GM21528 (cell line): ENCODE data around the gene SYNE2.
"Not testable (repeated sequence)": the region's sequence is repeated elsewhere in the genome, so short reads cannot be mapped to it uniquely, and the experiment has no call there.

Source experiments
- ATAC-seq: cut with Tn5 transposase; IDR thresholded peaks from one replicate; pipeline ENCODE4 v1.9.1; 2021; ENCODE audit warnings: mild to moderate bottlenecking, moderate library complexity; ENCODE audit not compliant: unreplicated experiment, low FRiP score

Gene SYNE2

DNA sequence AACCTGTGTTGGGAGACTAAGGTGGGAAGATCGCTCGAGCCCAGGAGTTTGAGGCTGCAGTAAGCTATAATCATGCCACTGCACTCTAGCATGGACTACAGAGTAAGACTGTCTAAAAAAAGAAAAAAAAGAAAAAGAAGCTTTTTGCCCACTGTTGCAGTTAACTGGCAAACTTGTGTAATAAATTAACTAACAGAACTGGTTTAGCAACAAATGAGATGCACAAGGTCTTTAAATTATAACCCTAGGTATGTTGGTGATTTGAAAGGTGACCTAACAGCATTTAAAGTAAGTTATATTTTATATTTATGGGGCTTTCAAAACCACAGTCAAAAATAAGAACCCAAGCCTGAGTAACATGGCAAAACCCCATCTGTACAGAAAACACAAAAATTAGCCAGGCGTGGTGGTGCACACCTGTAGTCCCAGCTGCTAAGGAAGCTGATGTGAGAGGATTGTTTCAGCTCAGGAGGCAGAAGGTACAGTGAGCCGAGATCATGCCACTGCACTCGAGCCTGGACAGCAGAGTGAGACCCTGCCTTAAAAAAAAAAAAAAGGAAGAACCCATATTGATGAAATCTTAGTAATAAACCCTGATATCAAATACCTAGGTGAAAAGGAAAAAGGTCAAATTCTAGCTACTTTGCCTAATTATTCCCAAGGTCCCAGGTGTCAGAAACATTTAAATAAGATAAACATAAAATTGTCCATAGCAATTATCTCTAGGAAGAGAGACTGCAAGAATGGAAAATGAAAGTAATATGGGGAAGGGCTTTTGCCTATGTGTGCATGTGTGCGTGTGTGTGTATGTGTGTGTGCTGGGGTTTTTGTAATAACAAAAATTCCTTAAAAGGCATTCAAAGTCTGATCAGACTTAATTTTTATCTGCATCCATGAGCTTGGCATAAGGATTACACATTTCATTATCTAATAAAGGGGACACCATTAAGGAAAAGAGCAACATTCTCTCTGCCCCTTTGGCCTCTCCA is 15.4 kb downstream of the SYNE2 start:
- no peak for ATAC-seq

DNA sequence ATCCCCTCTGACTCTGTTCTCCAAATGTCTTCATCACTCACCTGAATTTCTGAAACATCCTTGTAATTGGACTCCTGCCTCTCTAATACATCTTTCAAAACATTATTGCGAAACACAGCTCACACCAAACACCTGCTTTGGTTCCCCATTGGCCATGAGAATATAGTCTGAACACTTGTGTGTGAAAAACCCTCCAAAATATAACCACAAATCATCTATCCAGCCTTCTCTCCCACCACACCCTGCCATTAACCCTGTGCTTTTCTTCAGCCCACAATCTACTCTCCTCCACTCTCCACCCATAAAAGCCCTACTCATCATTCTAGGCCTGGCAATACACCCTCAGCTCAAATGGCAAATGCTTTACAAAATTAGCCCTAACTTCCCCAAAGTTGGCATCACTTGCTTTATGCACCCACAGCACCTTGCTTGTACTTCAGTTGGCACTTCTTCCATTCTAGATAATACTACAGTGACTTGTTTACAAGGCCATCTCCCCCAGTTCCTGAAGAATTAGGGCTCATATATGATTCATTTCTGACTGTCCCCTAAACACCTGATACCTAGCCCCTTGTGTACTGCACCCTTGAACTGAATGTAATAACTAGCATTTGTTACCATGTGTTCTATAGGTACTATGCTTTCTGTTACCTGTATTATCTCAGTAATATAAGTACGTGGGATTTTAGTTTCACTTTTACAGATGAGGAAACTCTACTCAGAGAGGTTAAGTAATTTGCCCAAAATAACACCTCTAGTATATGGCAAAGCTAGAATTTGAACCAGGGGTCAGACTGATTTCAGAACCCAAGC is 17.3 kb downstream of the SYNE2 start:
- ATAC-seq: peak; percentile 44

DNA sequence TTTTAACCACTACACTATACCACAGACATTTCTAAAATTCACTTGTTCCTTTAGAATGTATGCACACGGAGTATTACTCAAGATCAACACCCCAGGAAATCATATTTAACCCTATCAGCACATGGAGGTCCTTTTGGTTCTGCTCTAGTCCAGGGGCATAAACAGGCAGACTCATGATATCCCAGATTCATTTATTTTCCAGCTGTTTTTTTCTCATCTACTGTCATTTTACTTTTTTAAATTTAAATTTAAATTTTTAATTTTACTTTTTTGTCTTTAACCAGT is 17.9 kb downstream of the SYNE2 start:
- ATAC-seq: not testable (repeated sequence)

DNA sequence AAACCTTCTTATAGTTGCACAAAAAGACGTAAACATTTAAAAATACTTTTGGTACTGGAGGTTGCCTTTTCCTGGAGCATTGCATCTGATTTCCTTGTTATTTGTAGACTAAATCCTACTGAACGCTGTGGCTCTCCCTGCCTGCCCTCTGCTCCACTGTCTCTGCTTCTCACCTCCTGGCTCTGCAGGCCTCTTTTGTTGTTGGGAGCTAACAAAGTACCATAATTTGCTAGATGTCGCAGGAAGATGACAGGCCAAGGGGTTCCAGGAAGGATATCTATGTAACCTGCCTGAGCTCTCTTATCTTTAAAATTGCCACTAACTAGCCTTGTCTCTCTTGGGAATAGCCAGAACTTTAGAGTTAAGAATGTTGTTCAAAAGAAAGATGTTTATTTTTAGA is 21.4 kb downstream of the SYNE2 start:
- no peak for ATAC-seq

DNA sequence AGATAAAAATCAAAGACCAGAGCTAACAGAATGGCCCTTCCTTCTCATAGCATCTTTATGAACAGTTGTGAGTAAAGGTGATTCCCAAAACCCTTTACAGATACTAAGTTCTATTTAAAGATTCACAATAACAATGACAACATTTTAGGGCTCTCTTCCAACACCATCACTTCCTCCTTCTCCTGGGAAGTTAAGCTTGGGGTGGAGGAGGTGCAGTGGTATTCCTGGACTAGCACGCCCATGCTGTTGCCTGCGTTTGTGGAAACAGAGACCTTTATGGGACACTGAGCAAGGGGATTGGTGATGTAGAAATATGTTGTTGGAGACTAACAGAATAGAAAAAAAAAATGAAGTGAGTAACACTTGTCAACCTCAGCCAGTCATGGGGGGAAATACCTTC is 22.5 kb downstream of the SYNE2 start:
- no peak for ATAC-seq

DNA sequence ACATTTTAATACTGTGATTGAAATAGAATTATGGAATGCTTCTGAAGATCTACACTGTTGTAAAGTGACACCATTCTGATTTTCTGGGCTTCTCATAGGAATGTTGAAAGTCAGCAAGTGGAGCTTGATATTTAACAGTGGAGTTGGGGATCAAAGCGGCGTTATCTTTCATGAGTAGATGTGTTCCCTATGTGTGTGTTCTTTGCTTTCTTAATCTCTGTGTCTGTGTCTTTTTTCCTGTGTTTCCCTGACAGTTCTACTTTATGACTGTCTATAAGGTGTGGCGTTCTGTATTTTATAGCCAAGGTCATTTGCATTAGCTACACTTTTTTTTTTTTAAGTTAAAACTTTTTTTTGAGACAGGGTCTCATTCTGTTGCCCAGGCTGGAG is 24.7 kb downstream of the SYNE2 start:
- no peak for ATAC-seq

DNA sequence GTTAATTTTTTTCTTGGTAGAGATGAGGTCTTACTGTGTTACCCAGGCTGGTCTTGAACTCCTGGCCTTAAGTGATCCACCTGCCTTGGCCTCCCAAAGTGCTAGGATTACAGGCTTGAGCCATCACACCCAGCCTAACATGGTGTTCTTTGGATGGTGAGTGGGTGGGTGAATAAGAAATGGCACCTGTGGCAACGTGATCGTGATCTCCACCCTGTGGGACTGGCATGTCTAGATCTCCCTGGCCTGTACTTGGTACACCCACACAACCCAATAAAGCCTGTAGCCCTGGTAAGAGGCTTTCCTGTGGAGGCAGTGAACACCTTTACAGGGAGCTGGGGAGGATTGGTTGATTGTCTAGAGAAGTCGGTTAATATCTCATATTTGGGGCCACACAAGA is 25.2 kb downstream of the SYNE2 start:
- no peak for ATAC-seq

DNA sequence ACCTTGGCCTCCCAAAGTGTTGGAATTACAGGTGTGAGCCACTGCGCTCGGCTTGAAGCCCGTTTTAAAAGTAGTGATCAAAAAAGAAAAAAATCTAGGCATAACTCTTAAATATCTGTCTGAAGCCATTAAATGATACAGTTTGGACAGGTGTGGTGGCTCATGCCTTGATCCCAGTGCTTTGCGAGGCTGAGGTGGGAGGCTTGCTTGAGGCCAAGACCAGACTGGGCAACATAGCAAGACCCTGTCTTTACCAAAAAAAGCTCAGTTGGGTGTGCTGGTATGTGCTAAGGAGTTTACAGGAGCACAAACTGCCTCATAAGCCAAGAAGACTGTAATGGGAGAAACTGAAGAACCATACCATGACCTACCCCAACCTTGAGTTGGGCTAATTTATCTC is 26.0 kb downstream of the SYNE2 start:
- no peak for ATAC-seq

DNA sequence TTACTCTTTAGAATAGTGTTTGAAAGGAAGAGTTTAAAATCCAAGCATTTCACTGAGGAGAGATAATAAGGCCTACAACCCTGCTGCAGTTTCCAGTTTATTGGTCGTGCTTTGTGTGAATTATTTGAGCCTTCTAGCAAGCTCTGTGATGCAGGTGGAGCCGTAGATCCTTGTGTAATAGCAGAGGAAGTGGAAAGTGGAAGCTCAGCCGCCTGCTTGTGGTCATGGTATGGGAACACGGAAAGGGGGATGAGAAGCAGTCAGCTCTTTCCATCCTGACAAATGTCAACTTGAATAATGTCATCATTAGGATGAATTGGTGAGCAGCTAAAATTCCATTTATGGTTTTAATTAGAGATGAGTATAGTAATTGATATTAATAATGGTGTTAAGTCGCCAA is 29.1 kb downstream of the SYNE2 start:
- no peak for ATAC-seq

DNA sequence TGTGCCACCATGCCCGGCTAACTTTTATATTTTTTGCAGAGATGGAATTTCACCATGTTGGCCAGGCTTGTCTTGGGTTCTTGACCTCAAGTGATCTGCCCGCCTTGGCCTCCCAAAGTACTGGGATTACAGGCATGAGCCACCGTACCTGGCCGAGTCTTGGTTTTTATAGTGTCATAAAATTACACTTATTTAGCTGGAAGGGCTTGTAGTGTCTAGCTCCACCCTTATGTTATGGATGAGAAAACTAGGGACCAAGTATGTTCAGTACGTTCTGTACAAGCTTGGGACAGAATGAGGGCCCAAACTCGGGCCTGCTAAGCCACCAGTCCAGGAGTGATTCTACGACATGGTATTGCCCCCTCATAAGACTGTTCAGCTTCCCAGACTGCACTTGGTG is 35.1 kb downstream of the SYNE2 start:
- ATAC-seq: no peak

DNA sequence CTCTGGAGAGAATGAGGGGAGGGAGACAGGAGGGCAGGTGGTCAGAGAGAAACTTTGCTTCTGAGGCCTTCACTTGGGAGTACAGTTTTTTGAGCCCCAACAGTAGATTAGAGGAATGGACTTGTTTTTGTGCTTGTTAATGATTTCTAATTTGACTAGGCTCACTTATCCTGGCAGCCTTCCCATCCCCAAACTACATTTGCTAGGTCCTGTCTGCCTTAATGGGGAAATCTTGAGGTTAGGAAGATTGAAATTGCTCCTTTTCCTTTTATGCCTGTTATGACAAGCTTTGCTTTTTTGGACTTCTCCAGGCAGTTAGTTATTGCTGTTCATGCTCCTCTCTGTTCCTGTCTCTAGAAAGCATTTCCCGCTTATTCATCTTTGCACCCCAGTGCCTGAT is 37.7 kb downstream of the SYNE2 start:
- ATAC-seq: no peak

DNA sequence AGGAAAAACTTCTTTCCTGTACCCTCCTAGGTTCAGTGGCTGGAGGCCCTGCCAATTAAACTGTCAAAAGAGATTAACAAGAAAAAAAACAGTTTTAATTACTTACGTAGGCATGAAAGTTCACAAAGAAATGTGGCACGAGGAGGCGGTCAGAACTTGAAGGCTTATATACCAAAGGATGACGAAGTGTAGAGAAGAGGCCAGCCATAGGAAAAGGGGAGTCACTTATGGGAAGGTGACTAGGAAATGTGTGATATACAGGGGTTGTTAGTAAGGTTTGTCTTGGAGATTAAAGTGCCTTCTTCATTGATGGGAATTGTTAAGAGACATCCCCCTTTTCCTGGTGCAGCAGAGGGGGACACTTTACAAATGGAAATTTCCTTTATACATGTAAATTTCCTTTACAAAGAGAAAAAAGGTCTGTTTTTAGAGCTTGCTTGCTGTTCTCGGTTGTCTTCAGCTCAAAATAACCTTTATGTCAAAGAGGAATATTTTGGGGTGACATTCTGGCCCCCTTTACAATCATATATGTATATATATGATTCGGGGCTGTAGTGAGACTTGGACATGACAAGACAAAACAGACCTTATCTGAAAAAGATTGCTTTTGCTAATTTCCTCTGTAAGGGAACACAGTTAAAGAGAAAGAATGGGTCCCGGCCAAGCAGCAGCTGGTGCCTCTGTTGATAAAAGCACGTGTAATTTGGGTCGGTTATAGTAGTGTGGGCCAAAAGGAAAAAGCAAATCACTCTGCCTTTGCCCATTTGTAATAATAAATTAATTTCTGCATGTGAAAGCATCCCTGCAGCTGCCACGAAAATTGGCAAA is 38.6 kb downstream of the SYNE2 start:
- ATAC-seq: no peak

DNA sequence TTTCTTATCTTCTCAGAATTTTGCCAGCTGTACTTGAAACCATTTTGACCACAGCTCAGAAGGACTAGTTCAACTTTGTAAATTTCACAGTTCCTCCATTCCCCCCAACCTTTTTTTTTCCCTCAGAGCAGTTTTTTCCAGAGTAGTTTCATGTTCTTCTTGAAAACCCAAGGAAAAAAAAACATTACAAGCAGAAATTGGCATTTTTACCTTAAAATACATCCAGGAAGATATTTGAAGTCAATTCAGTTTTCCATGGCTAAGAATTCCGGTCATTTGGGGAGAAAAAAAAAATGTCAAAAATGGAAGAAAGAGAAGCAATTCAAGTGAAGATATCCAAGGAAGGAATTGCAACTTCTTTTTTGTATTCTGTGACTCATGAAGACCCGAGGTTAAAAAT is 39.5 kb downstream of the SYNE2 start:
- no peak for ATAC-seq

DNA sequence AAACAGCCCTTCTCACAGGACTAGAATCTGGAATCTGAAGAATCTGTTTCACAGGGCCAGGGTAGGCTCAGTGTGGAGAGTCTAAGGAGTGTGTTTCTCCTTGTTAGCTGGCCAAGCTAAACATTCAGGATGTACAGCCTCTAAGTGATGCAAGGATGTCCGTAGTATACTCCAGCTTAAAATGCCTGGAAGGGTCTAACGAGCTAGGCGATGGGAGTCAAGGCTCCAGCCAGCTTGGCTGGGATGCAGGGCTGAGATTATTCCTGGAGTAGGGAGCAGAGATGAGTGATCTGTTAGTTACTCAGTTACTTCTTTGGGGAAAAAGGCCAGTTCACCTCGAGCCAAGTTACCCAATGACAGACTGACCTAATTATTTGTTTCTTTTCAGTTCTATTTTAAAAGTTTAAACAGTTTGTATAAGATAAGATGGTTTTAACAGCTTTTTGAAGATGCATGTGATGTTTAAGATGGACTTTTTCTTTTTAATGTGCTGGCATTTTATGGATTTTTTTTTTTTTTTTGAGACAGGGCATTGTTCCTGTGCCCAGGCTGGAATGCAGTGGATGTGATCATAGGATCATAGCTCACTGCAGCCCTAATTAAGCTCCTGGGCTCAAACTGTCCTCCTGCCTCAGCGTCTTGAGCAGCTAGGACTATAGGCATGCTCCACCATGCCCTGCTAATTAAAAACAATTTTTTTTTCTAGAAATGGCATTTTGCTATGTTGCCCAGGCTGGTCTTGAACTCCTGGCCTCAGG is 41.1 kb downstream of the SYNE2 start:
- no peak for ATAC-seq

DNA sequence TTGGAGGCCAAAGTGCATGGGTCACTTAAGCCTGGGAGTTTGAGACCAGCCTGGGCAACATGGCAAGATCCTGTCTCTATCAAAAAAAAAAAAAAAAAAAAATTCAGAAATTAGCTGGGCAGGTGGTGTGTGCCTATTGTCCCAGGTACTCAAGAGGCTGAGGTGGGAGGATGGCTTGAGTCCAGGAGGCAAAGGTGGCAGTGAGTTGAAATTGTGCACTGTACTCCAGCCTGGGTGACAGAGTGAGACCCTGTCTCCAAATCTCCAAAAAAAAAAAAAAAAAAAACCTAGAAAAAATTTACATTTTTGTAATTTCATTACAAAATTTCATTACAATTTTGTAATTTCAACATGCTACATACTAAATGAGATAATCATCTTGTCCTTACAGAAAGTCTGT is 42.7 kb downstream of the SYNE2 start:
- ATAC-seq: no peak

DNA sequence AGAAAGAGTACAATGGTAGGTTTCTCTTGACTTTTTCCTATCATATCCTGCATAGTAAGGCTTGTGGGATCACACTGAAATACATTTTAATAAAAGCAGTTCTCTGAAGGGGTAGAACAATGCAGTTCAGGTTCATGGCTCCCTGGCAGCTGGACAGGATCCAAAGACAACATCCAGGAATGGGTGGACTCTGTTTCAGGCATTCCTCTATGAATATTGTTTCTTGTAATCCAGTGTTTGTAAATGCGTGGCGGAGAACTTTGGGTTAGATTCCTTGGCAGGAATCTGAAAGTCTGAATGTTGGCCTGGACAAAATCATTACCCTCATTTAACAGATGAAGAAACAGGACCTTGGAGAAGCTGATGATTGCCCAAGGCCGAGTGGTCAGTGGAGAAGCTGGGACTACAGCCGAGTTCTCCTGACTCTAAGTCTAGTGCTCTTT is 43.5 kb downstream of the SYNE2 start:
- ATAC-seq: no peak

DNA sequence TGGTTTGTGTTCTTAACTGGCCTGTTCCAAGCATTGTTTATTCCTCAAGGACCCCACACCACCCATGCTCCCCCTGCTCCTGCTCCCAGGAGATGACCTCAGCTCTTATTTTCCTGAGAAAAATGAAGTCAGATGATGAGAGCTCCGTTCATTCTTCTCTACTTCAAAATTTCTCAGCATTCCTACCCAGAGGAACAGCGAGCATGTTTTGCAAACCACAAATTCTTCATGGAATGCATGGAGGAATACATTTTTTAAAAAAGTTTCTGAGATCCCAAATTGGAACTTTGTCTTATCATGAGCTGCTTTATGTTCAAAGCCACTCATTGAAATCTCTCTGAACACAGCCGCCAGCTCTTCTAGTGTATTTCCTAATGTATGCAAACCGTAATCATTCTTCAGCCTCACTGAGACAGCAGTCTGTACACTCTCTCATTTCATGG is 44.9 kb downstream of the SYNE2 start:
- ATAC-seq: no peak

DNA sequence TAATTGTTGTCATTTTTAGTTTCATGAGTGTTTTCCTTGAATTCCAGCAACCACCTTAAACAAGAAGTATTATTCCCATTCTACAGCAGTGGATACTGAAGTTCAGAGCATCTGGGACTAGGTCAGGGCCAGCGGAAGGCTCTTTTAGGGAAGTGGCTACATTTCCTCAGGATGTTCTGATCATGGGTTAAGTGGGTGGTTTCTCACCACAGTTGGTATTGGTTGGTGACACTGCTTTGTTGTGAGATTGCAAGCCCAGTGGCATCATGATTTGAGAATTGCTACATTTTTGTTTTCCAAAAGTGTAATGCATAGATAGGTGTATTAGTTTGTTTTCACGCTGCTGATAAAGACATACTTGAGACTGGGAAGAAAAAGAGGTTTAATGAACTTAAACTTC is 47.1 kb downstream of the SYNE2 start:
- no peak for ATAC-seq

DNA sequence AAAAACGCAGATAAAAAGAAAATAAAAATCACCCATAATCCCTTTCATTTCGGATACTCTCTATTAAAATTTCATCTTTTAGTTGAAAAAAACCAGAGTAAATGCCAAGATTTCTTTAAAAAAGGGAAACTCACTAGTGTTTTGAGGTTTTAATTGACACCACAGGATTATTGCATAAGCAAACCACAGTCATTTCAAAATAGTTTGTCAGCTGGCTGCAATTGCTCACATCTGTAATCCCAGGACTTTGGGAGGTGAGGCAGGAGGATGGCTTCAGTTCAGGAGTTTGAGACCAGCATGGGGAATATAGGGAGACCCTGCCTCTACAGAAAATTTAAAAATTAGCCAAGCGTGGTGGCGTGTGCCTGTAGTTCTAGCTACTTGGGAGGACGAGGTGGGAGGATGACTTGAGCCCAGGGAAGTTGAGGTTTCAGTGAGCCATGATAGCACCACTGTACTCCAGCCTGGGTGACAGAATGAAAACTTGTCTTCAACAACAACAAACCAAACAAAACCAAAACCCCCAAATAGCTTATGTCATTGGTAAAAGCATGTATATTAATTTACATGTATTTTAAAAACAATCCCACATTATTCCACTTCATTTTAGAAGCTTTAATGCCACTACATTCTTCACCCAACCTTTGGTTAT is 48.8 kb downstream of the SYNE2 start:
- no peak for ATAC-seq
